ENCODE data around the gene SERPINC1. TPM values are rescaled to one million over a fixed set of nuclear protein-coding genes. Genes with fewer than 3 reads are reported as not detected.

The SERPINC1 gene
- total and polyA plus RNA-seq, 2 of the 8 experiments (the other 6 are each of a cell fraction or from before 2014, with no cell fraction given) = 0.08 TPM; not detected in 1

DNA sequence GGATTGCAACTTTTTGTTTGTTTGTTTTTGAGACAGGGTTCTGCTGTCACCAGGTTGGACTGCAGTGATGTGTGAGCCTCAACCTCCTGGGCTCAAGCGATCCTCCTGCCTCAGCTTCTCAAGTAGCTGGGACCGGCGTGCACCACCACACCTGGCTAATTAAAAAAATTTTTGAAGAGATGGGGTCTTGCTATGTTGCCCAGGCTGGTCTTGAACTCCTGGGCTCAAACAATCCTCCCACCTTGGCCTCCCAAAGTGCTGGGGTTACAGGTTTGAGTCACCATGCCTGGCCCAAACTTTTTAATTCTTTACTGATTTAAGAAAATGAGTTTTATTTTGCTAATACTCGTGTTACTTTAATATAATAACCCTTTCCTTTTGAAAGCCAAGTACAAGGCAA is 31.5 kb upstream of the SERPINC1 start (continued):
- TF ChIP-seq JUN (IDR thresholded peaks at IDR 0.05; ENCODE audit: low read depth, low read length) = no peak

Measured in H1 (cell line).